WERI-Rb-1 (cell line): Measurements from ENCODE around the gene SRSF9.

Experiments used
- DNase-seq: peaks from one replicate; pipeline ENCODE4 v3.0.0-alpha.2; 2020
- H3K27ac ChIP-seq: fragments of 250-450 bp; sonication (Bioruptor Pico); 2 replicates; pipeline ENCODE4 v1.5.1; 2020; ENCODE audit warnings: mild to moderate bottlenecking, moderate library complexity
- H3K27me3 ChIP-seq: fragments of 250-450 bp; sonication (Bioruptor Pico); 2 replicates; pipeline ENCODE4 v1.5.1; 2021; ENCODE audit warnings: mild to moderate bottlenecking, low read depth, moderate library complexity; ENCODE audit not compliant: insufficient read depth, severe bottlenecking
- H3K36me3 ChIP-seq: fragments of 250-450 bp; sonication (Bioruptor Pico); 2 replicates; pipeline ENCODE4 v1.5.1; 2020; ENCODE audit warnings: mild to moderate bottlenecking, moderate library complexity
- H3K4me3 ChIP-seq: 2 replicates; pipeline ENCODE4 v1.5.1; 2011; ENCODE audit warnings: low read depth, mild to moderate bottlenecking, control low read depth, low read length
- H3K9me3 ChIP-seq: fragments of 250-450 bp; sonication (Bioruptor Pico); 2 replicates; pipeline ENCODE4 v1.5.1; 2021; ENCODE audit warnings: mild to moderate bottlenecking, moderate library complexity; ENCODE audit not compliant: severe bottlenecking
- TF ChIP-seq, protein P1 (sequence below): IDR thresholded peaks from 2 replicates; pipeline ENCODE4 v1.5.1; 2011; ENCODE audit warnings: low read depth, mild to moderate bottlenecking, control low read depth, inconsistent platforms, low read length

The SRSF9 gene

DNA sequence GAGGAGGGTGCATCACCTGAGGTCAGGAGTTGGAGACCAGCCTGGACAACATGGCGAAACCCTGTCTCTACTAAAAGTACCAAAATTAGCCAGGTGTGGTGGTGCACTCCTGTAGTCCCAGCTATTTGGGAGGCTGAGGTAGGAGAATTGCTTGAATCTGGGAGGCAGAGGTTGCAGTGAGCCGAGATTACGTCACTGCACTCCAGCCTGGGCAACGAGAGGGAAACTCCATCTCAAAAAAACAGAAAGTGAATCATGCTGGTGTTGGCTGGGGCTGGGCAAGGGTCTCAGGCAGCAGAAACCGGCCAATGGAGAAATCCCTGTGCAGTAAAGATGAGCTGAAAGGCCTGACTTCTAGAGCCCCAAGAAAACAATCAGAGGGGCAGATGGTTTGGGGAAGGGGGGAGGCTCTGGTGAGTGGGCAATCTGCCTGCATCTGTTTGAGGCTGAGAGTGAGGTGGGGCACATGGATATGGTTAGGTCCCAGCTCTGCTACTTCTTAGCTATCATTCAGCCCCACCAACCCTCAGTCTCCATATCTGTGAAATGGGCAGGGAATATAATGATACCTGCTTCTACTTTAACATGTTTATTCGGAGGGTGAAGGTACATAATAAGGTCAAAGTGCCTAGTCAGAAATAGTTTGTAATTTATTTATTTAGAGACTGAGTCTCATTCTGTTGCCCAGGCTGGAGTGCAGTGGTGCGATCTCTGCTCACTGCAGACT, 52.9 kb downstream of the SRSF9 start:
- Histone ChIP-seq H3K9me3 (no peaks in the 10 kb centered on the region), H3K4me3 (no peak overlapping the region), H3K36me3 (no peaks in the 10 kb centered on the region), H3K27ac (no peak overlapping the region), H3K27me3 (no peaks in the 10 kb centered on the region)
- DNase-seq: no peak
- TF ChIP-seq, protein P1, sequence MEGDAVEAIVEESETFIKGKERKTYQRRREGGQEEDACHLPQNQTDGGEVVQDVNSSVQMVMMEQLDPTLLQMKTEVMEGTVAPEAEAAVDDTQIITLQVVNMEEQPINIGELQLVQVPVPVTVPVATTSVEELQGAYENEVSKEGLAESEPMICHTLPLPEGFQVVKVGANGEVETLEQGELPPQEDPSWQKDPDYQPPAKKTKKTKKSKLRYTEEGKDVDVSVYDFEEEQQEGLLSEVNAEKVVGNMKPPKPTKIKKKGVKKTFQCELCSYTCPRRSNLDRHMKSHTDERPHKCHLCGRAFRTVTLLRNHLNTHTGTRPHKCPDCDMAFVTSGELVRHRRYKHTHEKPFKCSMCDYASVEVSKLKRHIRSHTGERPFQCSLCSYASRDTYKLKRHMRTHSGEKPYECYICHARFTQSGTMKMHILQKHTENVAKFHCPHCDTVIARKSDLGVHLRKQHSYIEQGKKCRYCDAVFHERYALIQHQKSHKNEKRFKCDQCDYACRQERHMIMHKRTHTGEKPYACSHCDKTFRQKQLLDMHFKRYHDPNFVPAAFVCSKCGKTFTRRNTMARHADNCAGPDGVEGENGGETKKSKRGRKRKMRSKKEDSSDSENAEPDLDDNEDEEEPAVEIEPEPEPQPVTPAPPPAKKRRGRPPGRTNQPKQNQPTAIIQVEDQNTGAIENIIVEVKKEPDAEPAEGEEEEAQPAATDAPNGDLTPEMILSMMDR: no peak

DNA sequence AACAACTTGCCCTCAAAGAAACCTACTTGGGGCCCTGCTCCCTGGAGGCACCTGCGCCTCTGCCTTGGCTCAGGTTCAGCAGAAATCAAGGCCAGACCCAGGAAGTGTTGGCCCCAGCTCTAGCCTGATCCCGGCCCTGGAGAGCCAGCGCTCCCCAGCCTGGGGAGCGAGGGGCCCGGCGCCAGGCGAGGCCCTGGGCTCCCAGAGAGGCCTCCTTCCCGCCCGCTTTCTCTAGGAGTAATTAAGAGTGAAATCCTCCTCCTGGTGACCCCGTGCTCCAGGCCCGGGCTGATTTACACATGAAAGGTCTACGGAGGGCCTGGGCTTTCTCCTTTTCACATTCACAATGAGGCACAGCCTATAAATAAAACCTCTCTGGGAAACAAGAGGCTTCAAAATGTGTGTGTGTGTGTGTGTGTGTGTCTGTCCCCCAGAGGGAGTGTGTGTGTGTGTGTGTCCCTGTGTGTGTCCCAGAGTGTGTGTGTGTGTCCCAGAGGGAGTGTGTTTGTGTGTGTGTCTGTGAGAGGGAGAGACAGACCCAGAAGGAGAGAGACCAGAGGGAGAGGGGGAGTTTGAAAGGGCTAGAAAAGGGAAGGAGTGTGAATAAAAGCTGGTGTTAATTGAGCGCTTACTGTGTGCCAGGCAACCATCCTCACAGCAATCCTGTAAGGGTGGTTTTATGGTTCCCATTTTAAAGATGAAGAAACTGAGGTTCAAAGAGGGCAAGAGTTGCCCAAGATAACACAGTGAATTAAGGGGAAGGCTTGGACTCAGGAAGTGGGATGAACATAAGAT, 55.5 kb downstream of the SRSF9 start:
- Histone ChIP-seq H3K36me3 (no peaks in the 10 kb centered on the region), H3K27ac (no peak overlapping the region), H3K27me3 (no peaks in the 10 kb centered on the region), H3K4me3 (no peak overlapping the region), H3K9me3 (no peaks in the 10 kb centered on the region)
- TF ChIP-seq, protein P1: no peak
- DNase-seq: no peak

DNA sequence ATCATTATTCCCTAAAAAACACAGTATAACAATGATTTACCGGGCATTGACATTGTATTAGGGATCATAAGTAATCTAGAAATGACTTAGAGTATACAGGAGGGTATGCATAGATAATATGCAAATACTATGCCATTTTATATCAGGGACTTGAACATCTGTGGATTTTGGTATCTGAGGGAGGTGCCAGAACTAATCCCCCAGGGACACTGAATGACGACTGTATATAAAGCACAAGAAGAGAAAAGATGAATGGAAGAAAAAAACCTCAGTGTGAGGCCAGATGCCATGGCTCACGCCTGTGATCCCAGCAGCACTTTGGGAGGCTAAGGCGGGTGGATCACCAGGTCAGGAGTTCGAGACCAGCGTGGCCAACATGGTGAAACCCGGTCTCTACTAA, 57.1 kb downstream of the SRSF9 start:
- TF ChIP-seq, protein P1: no peak
- Histone ChIP-seq H3K4me3 (no peak overlapping the region), H3K27ac (no peak overlapping the region), H3K27me3 (no peaks in the 10 kb centered on the region), H3K9me3 (no peaks in the 10 kb centered on the region), H3K36me3 (no peaks in the 10 kb centered on the region)
- DNase-seq: no peak
